CD4-positive, CD25-positive, alpha-beta regulatory T cell (primary cell): ENCODE measurements around the gene MKNK1. TPM values are rescaled to one million over a fixed set of nuclear protein-coding genes. Genes with fewer than 3 reads are reported as not detected.

ENCODE experiments used
- ATAC-seq, 2 donors: fragments of 150-1000 bp; cut with Tn5 transposase; one replicate each; pipeline ENCODE4 v1.10.0; 2021; ENCODE audit warnings: low read depth in 2 of 2, moderate number of reproducible peaks in 2 of 2, moderate library complexity in 1 of 2
- DNase-seq, 3 donors: peaks; one replicate each; pipeline versions ENCODE4 v3.0.0 to v3.0.0-alpha.2; 2012 to 2022; ENCODE audit warnings: mixed read lengths in 1 of 3
- H3K27ac ChIP-seq: one replicate; pipeline ENCODE4 v1.7.0; 2013; ENCODE audit warnings: mild to moderate bottlenecking, low read length; ENCODE audit not compliant: insufficient read depth, poor library complexity, severe bottlenecking
- H3K27me3 ChIP-seq: one replicate; pipeline ENCODE4 v1.7.0; 2013; ENCODE audit warnings: low read length; ENCODE audit not compliant: control insufficient read depth, insufficient read depth
- H3K36me3 ChIP-seq: one replicate; pipeline ENCODE4 v1.7.0; 2013; ENCODE audit warnings: mild to moderate bottlenecking, low read length, moderate library complexity; ENCODE audit not compliant: control insufficient read depth, insufficient read depth
- H3K4me1 ChIP-seq: 2 replicates; pipeline ENCODE4 v1.7.0; 2013; ENCODE audit warnings: mild to moderate bottlenecking, low read length; ENCODE audit not compliant: insufficient read depth, control insufficient read depth, poor library complexity, severe bottlenecking
- H3K4me3 ChIP-seq: one replicate; pipeline ENCODE4 v1.7.0; 2013; ENCODE audit warnings: low read depth, mild to moderate bottlenecking, low read length, moderate library complexity
- H3K9me3 ChIP-seq, 2 experiments: 1 replicate in 1 of 2; 2 replicates in 1 of 2; pipeline ENCODE4 v1.7.0; 2013; ENCODE audit warnings: low read length in 2 of 2, mild to moderate bottlenecking in 1 of 2, moderate library complexity in 1 of 2; ENCODE audit not compliant: control insufficient read depth in 2 of 2
- H3K27ac Mint-ChIP-seq, 3 donors: one replicate each; pipeline ENCODE4 v1.8.0; 2020 to 2022; ENCODE audit warnings: mild to moderate bottlenecking in 3 of 3, mixed read lengths in 3 of 3, moderate library complexity in 2 of 3
- H3K27me3 Mint-ChIP-seq: one replicate; pipeline ENCODE4 v1.8.0; 2022; ENCODE audit warnings: mild to moderate bottlenecking, mixed read lengths
- H3K36me3 Mint-ChIP-seq: one replicate; pipeline ENCODE4 v1.8.0; 2020; ENCODE audit warnings: mixed read lengths
- H3K4me1 Mint-ChIP-seq, 4 donors: one replicate each; pipeline ENCODE4 v1.8.0; 2020 to 2022; ENCODE audit warnings: mixed read lengths in 4 of 4, mild to moderate bottlenecking in 1 of 4
- H3K4me3 Mint-ChIP-seq, 4 donors: one replicate each; pipeline ENCODE4 v1.8.0; 2020 to 2022; ENCODE audit warnings: mild to moderate bottlenecking in 4 of 4, mixed read lengths in 4 of 4, moderate library complexity in 3 of 4
- H3K9me3 Mint-ChIP-seq, 7 donors: one replicate each; pipeline ENCODE4 v1.8.0; 2020 to 2022; ENCODE audit warnings: mixed read lengths in 7 of 7, mild to moderate bottlenecking in 3 of 7, moderate library complexity in 2 of 7
- polyA plus RNA-seq, 4 donors: library from polyadenylated mRNA; unstranded; fragments of 300-500 nt; fragmentation: Illumina TruSeq; gene quantifications; one replicate each; pipeline ENCODE4 v1.2.3, GENCODE V29; 2021
- total RNA-seq: library from RNA; stranded (reverse); gene quantifications from one replicate; pipeline ENCODE4 v1.2.3, GENCODE V29; 2022

MKNK1 gene
- total and polyA plus RNA-seq, 5 donors from 2014 or later: 15.8 to 45.0 (median 16.8) TPM

DNA sequence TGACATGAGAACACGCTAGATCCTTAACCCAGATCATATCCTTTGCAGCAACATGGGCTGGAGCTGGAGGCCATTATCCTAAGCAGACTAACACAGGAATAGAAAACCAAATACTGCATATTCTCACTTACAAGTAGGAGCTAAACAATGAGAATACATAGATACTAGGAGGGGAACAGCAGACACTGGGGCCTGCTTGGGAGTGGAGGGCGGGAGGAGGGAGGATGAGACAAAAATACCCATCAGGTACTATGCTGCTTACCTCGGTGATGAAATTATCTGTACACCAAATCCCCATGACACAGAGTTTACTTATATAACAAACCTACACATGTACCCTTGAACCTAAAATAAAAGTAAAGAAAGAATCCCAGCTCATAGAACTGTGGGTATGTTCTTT is 13.8 kb upstream of the MKNK1 start:
- Histone ChIP-seq H3K4me1 (peaks cover 39% of the 10 kb centered on the region), H3K27me3 (no peaks in the 10 kb centered on the region), H3K27ac (no peak overlapping the region), H3K9me3 (no peaks in the 10 kb centered on the region), H3K4me3 (no peak overlapping the region), H3K36me3 (no peaks in the 10 kb centered on the region)
- Mint-ChIP-seq H3K4me1 (peaks cover 0 to 47% (median 26%) of the 10 kb centered on the region in 4 donors), H3K4me3 (peak overlapping the region; percentile 88 to 95 (median 94)), H3K27me3 (no peaks in the 10 kb centered on the region), H3K9me3 (no peaks in the 10 kb centered on the region), H3K27ac (peak overlapping the region in 2 of 3 donors; percentile 93 to 97), H3K36me3 (peaks cover 2% of the 10 kb centered on the region)
- DNase-seq (no peak), ATAC-seq (no peak)

- Mint-ChIP-seq H3K4me3 (peak overlapping the region; percentile 88 to 95 (median 94)), H3K36me3 (peaks cover 5% of the 10 kb centered on the region), H3K27me3 (no peaks in the 10 kb centered on the region), H3K9me3 (no peaks in the 10 kb centered on the region), H3K27ac (peak overlapping the region; percentile 93 to 99 (median 97)), H3K4me1 (peaks cover 0 to 52% (median 27%) of the 10 kb centered on the region in 4 donors)
- ATAC-seq: no peak
- Histone ChIP-seq H3K9me3 (no peaks in the 10 kb centered on the region), H3K27me3 (no peaks in the 10 kb centered on the region), H3K27ac (peak overlapping the region; percentile 81), H3K4me1 (peaks cover 42% of the 10 kb centered on the region), H3K4me3 (peak overlapping the region; percentile 79), H3K36me3 (peaks cover 3% of the 10 kb centered on the region)
- DNase-seq: no peak
Measured at GRCh38 chr1:46617108-46617800, 13.2 kb upstream of the MKNK1 start.

DNA sequence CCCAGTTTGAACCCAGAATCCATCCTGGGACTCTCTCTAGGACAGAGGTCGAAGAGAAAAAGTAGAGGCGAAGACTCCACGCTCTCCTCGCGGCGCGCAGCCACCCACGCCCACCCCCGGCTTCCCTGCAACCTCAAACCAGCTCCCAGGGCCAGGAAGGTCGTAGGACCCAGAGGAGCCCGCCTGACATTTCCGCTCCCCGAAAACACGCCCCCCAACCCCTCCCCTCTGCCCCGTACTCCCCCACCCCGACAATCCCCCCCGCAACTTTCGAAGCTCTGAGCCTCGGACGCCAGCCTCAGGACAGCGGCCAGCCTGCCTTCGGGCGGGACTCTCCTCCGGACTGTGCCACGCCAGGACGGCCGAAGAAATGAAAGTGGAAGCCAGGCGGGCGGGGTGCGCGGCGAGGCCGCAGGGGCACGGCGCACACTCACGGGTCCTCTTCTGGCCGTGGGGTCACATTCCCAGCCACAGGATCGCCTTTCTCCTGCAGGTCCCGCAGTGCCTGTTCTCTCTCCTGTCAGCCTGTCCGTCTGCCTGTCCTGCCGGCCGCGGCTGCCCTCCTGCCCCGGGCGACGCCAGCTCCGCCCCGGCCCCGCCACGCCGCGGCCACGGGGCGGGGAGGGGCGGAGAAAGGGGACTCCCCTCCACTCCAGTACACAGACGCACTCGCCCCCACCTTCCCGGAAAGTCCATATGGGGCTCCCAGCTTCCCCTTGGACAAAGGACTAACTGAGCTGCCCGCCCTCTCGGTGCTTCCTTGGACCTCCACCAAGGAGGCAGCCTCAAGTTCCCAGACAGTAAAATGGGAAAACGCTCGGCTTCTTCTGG is 12.4 kb upstream of the MKNK1 start, which contains the start of gene MOB3C:
Gene MOB3C (minus strand): TSS at position 535 of the 831 bp plus-strand sequence. CDS start 3,490 bp downstream, outside the sequence.
- Histone ChIP-seq H3K9me3 (no peaks in the 10 kb centered on the region), H3K36me3 (peaks cover 6% of the 10 kb centered on the region), H3K27ac (peak within 1 kb of the TSS; percentile 81), H3K4me1 (peaks cover 49% of the 10 kb centered on the region), H3K4me3 (peak within 1 kb of the TSS; percentile 79), H3K27me3 (no peaks in the 10 kb centered on the region)
- Mint-ChIP-seq H3K4me1 (peaks cover 0 to 59% (median 30%) of the 10 kb centered on the region in 4 donors), H3K4me3 (peak within 1 kb of the TSS; percentile 88 to 95 (median 94)), H3K27me3 (no peaks in the 10 kb centered on the region), H3K27ac (peak within 1 kb of the TSS; percentile 93 to 99 (median 97)), H3K9me3 (no peaks in the 10 kb centered on the region), H3K36me3 (peaks cover 5% of the 10 kb centered on the region)
- DNase-seq: peak; percentile 59 to 73 (median 61)
- peak; percentile 67 to 78 for ATAC-seq

GRCh38 chr1:46615735-46616134 is 11.7 kb upstream of the MKNK1 start:
- peaks cover 11% of the 10 kb centered on the region for H3K36me3 ChIP-seq
- no peak for ATAC-seq
- no peaks in the 10 kb centered on the region for H3K9me3 Mint-ChIP-seq
- peaks cover 0 to 66% (median 36%) of the 10 kb centered on the region in 4 donors for H3K4me1 Mint-ChIP-seq
- H3K27ac ChIP-seq: peak overlapping the region; percentile 81
- peak overlapping the region; percentile 79 for H3K4me3 ChIP-seq
- peak overlapping the region; percentile 86 to 97 (median 93) for H3K27ac Mint-ChIP-seq
- H3K27me3 Mint-ChIP-seq: no peaks in the 10 kb centered on the region
- peak in 2 of 3 donors; percentile 12 to 36 for DNase-seq
- H3K4me1 ChIP-seq: peaks cover 49% of the 10 kb centered on the region
- H3K27me3 ChIP-seq: no peaks in the 10 kb centered on the region
- H3K36me3 Mint-ChIP-seq: peaks cover 8% of the 10 kb centered on the region
- peak overlapping the region; percentile 88 to 95 (median 94) for H3K4me3 Mint-ChIP-seq
- H3K9me3 ChIP-seq: no peaks in the 10 kb centered on the region

DNA sequence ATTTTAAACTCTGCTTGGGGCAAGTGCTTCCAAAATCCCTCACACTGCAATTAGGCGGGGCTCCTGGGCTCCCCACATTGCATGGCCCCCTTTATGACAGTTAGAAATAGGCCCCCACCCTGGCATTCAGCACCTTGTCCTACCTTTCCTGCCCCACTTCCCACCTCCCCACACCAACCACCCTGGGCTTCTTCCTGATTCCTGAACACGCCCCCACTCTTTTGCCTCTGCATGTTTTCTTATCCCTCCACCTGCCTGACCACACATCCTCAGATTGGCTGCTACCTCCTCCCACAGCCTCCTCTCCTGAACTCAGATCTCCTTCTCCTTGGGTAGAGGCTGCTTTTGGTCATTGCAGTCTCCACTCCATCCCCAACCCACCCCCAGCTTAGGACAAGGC is 11.0 kb upstream of the MKNK1 start:
- H3K36me3 Mint-ChIP-seq: peaks cover 11% of the 10 kb centered on the region
- no peaks in the 10 kb centered on the region for H3K9me3 ChIP-seq
- H3K4me1 Mint-ChIP-seq: peaks cover 0 to 70% (median 41%) of the 10 kb centered on the region in 4 donors
- ATAC-seq (no peak), DNase-seq (no peak)
- H3K27ac ChIP-seq: no peak overlapping the region
- H3K9me3 Mint-ChIP-seq: no peaks in the 10 kb centered on the region
- H3K36me3 ChIP-seq: peaks cover 12% of the 10 kb centered on the region
- H3K27ac Mint-ChIP-seq: peak overlapping the region in 2 of 3 donors; percentile 93 to 97
- no peaks in the 10 kb centered on the region for H3K27me3 Mint-ChIP-seq
- peaks cover 49% of the 10 kb centered on the region for H3K4me1 ChIP-seq
- peak overlapping the region; percentile 88 to 95 (median 94) for H3K4me3 Mint-ChIP-seq
- H3K4me3 ChIP-seq: peak overlapping the region; percentile 79
- H3K27me3 ChIP-seq: no peaks in the 10 kb centered on the region

DNA sequence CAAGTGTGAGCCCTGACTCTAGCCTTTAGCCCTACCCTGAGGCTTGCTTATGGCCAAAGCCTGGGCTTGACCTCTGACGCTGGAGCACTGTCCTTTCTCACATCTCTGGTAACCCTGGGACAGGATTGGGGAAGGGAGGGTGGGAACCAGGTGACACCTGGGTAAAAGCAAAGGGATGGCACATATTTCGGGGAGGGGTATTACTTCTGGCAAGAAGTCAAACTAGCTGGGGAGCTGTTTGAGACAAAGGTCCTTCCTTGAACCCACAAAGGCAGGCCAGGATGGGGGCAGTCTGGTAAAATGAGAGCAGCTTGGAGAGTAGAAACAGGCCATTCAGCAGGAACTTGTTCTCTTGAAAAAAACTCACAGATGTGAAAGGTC is 10.5 kb upstream of the MKNK1 start:
- Histone ChIP-seq H3K9me3 (no peaks in the 10 kb centered on the region), H3K27me3 (no peaks in the 10 kb centered on the region), H3K4me1 (peaks cover 49% of the 10 kb centered on the region), H3K27ac (peak overlapping the region; percentile 15), H3K36me3 (peaks cover 17% of the 10 kb centered on the region), H3K4me3 (peak overlapping the region; percentile 26)
- peaks cover 0 to 73% (median 44%) of the 10 kb centered on the region in 4 donors for H3K4me1 Mint-ChIP-seq
- H3K27ac Mint-ChIP-seq: peak overlapping the region in 2 of 3 donors; percentile 55 to 93
- H3K9me3 Mint-ChIP-seq: no peaks in the 10 kb centered on the region
- no peak for ATAC-seq
- H3K27me3 Mint-ChIP-seq: no peaks in the 10 kb centered on the region
- H3K4me3 Mint-ChIP-seq: peak overlapping the region; percentile 73 to 94 (median 88)
- H3K36me3 Mint-ChIP-seq: peaks cover 16% of the 10 kb centered on the region
- DNase-seq: no peak

DNA sequence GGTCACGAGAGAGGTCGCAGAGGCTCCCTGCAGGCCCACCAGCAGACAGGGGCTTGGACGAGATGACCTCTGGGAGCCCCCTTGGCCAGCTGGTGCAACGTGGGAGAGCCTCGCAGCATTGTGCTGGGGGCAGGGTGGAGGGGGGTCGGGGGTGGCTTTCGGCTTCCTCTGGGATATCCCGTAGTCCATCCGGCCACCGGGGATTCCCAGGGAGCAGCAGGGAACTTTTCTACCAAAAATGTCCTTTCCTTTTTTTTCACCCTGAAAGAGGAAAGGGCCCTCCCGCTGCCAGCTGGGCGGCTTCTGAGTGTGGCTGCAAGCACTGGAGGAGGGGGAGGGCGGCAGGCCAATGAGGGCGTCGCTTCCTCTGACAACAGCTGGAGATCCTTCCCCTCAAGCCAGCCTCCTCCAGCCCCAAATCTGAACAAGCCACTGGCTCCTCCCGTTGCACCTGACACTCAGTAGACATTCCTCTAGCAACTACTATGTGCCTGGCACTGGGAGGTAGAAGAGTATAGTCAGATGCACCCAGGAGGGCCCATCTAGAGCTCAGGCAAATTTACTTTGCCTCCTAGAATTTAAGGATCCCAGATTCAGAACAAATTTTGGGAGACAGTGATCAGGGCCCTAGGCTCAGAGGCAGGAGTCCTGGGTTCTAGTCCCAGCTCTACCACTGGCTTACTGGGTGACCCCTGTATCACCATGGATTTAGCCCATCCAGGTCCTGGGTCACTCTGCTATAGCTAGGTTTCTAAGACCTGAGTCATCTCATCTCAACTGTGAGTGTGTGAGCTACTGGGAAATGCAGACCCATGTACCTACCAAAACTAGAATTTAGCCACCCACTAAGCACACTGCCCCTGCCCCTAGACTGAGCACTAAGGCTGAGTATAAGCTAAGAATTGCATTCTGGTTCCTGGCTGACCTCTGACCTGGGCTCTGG is 9.9 kb upstream of the MKNK1 start:
- ATAC-seq: peak; percentile 21 to 40
- peaks cover 23% of the 10 kb centered on the region for H3K36me3 Mint-ChIP-seq
- H3K27ac ChIP-seq: peak overlapping the region; percentile 15
- peak overlapping the region in 1 of 3 donors; percentile 59 for H3K27ac Mint-ChIP-seq
- H3K4me1 ChIP-seq: peaks cover 49% of the 10 kb centered on the region
- DNase-seq: peak in 2 of 3 donors; percentile 16 to 73
- peak overlapping the region; percentile 56 to 83 (median 68) for H3K4me3 Mint-ChIP-seq
- H3K9me3 Mint-ChIP-seq: no peaks in the 10 kb centered on the region
- no peaks in the 10 kb centered on the region for H3K9me3 ChIP-seq
- no peaks in the 10 kb centered on the region for H3K27me3 ChIP-seq
- H3K36me3 ChIP-seq: peaks cover 23% of the 10 kb centered on the region
- H3K4me1 Mint-ChIP-seq: peaks cover 0 to 76% (median 43%) of the 10 kb centered on the region in 4 donors
- H3K27me3 Mint-ChIP-seq: no peaks in the 10 kb centered on the region
- H3K4me3 ChIP-seq: peak overlapping the region; percentile 43
